UCSD-AML1 (cell line): Measurements from ENCODE around the gene TIMM17A.
"Not testable (repeated sequence)": the region's sequence is repeated elsewhere in the genome, so short reads cannot be mapped to it uniquely, and the experiment has no call there.

Source experiments
- DNase-seq: peaks from one replicate; lab custom pipeline; 2025; ENCODE audit not compliant: unreplicated experiment; lab: John Stamatoyannopoulos, UW

TIMM17A gene

GRCh38 chr1:201939574-201939973 lies 15.7 kb upstream of the TIMM17A start:
- DNase-seq: no peak

- DNase-seq: not testable (repeated sequence)
Measured at GRCh38 chr1:201940316-201940715, 15.0 kb upstream of the TIMM17A start.

GRCh38 chr1:201941420-201942128 lies 13.7 kb upstream of the TIMM17A start:
- no peak for DNase-seq

- no peak for DNase-seq
Measured at GRCh38 chr1:201942129-201942495, 13.2 kb upstream of the TIMM17A start.

DNA sequence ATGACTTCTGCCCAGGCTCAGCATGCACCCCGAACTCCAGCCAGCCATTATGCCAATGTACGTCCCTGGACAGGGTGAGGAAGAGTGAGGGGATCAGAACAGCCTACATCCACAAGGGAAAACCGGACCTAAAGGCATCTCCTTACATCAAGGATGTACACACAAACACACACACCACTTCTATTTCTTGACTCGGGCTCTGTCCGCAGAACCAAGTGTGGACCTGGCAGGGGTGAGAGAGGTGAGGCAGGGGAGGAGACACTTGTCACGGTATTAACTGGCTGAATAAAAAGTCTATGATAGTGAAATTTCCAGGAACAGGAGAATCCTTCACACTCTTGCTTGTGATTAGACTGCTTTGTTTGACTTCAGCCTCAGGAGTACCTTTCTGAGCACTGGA lies 11.3 kb upstream of the TIMM17A start:
- DNase-seq: no peak

DNA sequence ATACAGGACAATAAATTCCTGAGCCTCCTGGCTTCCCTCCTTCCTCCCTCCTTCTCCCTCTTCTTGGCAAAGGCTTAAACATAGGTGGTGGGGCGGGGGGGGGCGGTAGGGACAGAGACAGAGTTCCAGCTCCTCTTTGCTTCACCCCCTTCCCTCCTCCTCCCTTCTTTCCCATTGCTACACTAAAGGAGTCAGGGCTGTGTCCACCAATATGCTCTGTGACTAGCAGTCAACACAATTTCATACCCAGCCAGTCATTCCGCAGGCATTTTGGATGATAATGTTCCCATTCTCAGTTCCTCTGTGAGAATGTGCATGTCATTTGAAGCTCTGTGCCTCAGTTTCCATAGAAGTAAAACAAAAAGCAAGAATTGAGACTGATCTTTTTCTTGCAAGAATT lies 10.7 kb upstream of the TIMM17A start:
- no peak for DNase-seq

DNA sequence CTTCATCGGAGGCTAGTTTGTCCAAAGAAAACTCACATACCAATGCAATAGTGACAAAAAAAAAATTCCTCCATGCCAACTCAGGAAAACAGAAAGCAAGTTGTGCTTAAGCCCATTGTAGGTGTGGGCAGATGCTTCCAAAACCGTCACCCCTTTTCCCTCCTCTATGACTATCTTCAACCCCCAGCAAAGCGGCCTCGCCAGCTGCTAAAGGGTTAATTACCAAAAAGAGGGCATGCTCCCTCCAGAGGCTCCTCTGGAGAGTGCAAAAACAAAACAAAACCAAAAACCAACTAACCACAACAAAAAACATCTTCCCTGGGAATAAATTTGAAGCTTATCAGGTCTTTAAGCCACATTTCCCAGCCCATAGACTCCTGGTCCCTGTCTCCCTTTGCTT lies 10.1 kb upstream of the TIMM17A start:
- no peak for DNase-seq

DNA sequence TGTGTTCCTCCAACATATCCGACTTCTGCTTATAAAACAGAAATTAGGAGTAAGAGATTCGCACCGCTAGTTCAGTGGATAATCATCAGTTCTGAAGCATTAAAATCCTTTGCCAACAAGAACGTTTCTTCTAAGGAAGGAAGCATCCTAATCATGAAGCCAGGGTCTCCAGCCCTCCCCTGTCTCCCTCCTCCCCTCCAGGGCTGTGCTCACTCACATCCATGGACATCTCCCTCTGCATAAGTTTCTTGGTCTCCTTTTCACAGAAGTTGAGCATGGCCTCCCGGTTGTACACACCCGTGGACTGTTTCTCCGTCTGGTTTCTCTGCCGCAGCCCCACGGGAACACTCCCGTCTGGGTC lies 9.5 kb upstream of the TIMM17A start:
- no peak for DNase-seq

DNA sequence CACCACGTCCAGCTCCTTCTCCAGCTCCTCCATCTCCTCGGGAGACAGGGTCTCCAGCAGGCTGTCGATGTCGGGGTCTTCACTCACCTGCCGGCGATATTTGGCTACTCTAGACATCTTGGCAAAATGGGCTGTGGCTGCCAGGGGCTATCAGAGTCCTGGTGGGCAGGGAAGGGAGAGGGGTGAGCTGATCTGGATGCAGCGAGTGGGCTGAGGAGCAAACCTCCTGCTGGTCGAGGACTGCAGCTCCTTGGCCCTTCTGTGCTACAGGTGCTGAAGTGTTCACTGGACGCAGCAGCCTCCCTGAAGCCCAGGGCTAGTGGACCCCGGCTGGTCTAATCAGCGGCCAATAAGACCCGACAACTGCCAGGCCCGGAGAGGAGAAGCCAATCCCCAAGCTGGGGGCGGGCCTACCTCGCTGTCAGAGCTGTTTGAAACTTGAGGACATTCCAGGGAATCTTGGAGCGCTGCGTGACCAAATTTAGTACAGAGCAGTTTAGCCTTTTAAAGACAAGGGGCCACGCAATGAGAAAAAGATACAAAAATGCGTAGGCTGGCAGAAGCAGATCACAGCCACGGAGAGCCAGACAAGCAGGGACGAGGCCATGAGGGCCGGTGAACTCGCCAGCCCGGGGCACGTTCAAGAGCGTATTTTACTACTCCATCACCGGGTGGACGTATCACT lies 8.9 kb upstream of the TIMM17A start, which contains the start of gene LMOD1:
LMOD1 (minus strand) TSS at position 325 of the 685 bp plus-strand sequence; CDS start at position 117, 208 bp downstream.
- DNase-seq: peak; percentile 39

- no peak for DNase-seq
Measured at GRCh38 chr1:201947697-201948008, 7.7 kb upstream of the TIMM17A start.

DNA sequence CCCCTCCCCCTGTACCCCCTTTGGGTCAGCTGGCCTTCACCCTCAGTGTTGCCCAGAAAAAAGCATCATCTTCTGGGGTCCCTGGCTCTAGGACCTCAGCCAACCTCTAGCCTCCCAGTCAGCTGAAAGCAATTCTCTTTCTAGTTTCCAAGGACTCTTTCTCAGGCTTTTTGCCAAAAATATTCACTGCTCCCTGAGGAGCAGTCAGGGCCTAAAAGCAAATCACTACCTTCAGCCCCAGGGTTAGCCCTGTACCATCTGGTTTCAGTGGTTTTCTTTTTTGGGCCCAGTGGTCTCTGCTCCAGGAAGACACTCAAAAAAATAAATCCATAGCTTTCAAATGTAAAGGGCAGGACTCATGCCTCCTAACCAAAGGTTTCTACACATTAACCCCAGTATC lies 5.8 kb upstream of the TIMM17A start:
- DNase-seq: no peak

DNA sequence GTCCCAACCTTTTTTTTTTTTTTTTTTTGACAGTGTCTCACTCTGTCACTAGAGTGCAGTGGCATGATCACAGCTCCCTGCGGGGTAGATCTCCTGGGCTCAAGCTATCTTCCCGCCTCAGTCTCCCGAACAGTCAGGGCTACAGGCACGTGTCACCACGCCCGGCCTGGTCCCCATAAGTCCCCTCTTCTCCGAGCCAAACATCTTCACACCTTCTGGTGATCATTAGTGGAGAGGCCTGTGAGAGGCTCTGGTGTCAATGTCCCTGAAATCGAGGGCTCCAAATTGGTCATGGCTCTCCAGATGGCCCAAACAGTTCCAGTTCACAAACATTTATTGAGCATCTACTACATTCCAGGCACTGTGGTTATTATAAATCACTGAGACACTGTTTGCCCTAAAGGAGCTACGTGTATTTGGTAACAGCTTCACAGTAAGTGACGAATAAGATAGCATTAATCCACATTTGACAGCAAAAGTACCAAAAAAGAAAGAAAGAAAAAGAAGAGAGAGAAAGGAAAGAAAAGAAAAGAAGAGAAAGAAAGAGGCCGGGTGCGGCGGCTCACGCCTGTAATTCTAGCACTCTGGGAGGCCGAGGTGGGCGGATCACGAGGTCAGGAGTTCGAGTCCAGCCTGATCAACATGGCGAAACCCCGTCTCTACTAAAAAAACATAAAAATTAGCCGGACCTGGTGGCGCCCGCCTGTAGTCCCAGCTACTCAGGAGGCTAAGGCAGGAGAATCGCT lies 867 bp upstream of the TIMM17A start:
- no peak for DNase-seq

- DNase-seq: no peak
Measured at GRCh38 chr1:201955729-201956143, 433 bp downstream of the TIMM17A start.

- DNase-seq: no peak
Measured at GRCh38 chr1:201958348-201958747, 3.0 kb downstream of the TIMM17A start.

- not testable (repeated sequence) for DNase-seq
Measured at GRCh38 chr1:201962382-201962781, 7.1 kb downstream of the TIMM17A start.

DNA sequence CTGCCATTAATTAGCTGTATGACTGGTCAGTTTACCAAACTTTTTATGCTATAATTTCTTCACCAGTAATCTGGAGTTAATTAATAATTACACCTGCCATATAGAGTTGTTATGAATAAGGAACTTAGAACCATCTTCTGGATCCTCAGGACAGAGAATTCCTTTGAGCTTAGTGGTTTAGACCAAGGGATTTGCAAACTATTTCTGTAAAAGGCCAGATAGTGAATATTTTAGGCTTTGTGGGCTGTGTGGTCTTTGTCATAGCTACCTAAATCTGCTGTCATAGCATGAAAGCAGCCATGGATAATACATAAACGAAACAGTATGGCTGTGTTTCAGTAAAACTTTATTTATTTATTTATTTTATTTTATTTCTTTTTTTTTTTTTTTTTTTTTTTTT lies 9.0 kb downstream of the TIMM17A start:
- no peak for DNase-seq

DNA sequence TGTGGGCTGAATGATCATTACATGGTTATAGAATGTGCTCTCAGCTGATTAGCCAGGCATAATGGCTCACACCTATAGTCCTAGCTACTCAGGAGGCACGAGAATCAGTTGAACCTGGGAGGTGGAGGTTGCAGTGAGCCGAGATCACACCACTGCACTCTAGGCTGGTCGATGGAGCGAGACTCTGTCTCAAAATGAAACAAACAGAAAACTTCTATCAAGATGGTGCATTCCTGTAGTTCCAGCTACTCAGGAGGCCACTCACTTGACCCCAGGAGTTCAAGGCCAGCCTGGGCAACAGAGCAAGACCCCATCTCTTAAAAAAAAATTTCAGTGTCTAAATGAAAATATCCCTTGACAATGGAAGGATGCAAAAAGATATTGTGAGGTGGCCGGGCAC lies 10.9 kb downstream of the TIMM17A start:
- no peak for DNase-seq

DNA sequence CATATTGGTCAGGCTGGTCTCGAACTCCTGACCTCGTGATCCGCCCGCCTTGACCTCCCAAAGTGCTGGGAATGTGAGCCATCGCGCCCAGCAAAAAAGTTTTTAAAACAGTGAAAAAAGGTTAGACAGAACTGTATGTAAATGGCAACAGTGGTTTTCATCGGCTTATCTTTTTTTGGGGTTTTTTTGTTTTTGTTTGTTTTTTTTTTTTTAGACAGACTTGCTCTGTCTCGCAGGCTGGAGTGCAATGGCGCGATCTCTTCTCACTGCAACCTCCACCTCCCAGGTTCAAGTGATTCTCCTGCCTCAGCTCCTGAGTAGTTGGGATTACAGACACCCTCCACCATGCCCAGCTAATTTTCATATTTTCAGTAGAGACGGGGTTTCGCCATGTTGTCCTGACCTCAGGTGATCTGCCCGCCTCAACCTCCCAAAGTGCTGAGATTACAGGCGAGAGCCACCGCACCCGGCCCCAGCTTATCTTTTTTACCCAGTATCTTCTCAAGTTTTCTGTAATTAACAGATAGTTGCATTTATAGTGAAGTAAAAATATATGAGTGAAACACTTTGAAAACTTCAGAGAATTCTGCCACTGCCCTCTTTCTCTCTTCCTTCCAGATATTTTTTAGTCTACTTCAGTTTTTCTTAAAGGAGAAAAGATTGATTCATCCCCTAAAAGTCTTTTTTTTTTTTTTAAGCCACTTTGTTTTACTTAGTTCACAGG lies 13.1 kb downstream of the TIMM17A start:
- DNase-seq: no peak

GRCh38 chr1:201970334-201971159 lies 15.2 kb downstream of the TIMM17A start:
- DNase-seq: no peak

DNA sequence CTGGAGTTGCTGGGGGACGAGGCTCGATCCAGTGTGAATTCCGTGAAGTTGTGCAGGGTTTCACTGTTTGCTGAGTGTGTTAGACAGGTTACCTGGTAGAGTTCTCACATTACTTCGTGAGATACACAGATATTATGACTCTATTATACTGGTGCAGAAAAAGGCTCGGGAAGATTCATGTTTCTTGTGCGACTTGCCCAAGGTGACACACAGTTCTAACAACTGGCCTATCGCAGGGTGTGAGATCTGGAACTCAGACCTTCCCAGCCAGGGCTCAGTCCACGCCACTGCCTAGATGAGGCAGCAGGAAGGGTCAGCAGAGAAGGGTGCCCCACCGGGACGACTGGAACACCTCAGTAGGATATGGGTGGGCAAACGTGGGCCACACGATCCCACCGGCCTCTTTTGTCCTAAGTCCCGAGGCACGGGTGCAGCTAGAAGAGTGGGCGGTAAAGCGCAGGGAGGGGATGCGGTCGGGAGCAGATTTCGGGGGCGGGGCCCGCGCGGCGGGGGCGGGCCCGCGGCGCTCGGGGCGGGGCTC lies 26.8 kb downstream of the TIMM17A start:
- no peak for DNase-seq
